Astrocyte (in vitro differentiated cells and primary cell): ENCODE data around the gene MIOX. TPM values are rescaled to one million over a fixed set of nuclear protein-coding genes. Genes with fewer than 3 reads are reported as not detected.
A peak's percentile ranks its signal among the peaks of the same experiment; 100 is the strongest.

Source experiments
- DNase-seq: peaks from one replicate; pipeline ENCODE4 v3.0.0-alpha.2; 2010; ENCODE audit warnings: low read depth
- FAIRE-seq: peaks from 2 replicates; lab custom pipeline; 2011; peaks lifted over from hg19 to GRCh38; lab: Jason Lieb, UNC
- H2AFZ ChIP-seq: 2 replicates; pipeline ENCODE4 v1.6.0; 2012; ENCODE audit warnings: low read depth, low read length, inconsistent platforms
- H3K27ac ChIP-seq: 2 replicates; pipeline ENCODE4 v1.5.1; 2011; ENCODE audit warnings: low read depth, low read length, inconsistent platforms
- H3K27me3 ChIP-seq: 2 replicates; pipeline ENCODE4 v1.6.0; 2011; ENCODE audit warnings: low read length, inconsistent platforms; ENCODE audit not compliant: insufficient read depth
- H3K36me3 ChIP-seq: 2 replicates; pipeline ENCODE4 v1.5.1; 2011; ENCODE audit warnings: low read length, inconsistent platforms; ENCODE audit not compliant: insufficient read depth
- H3K4me1 ChIP-seq: 2 replicates; pipeline ENCODE4 v1.5.1; 2011; ENCODE audit warnings: low read length, inconsistent platforms; ENCODE audit not compliant: insufficient read depth
- H3K4me2 ChIP-seq: 2 replicates; pipeline ENCODE4 v1.6.0; 2012; ENCODE audit warnings: low read length, inconsistent platforms
- H3K4me3 ChIP-seq: 2 replicates; pipeline ENCODE4 v1.5.1; 2011; ENCODE audit warnings: low read depth, mild to moderate bottlenecking, low read length, inconsistent platforms; ENCODE audit not compliant: insufficient read depth
- H3K79me2 ChIP-seq: 2 replicates; pipeline ENCODE4 v1.6.0; 2012; ENCODE audit warnings: mild to moderate bottlenecking, low read length, inconsistent platforms; ENCODE audit not compliant: insufficient read depth
- H3K9ac ChIP-seq: 2 replicates; pipeline ENCODE4 v1.6.0; 2012; ENCODE audit warnings: mild to moderate bottlenecking, low read length, inconsistent platforms
- H3K9me3 ChIP-seq: 2 replicates; pipeline ENCODE4 v1.5.1; 2012; ENCODE audit warnings: low read depth, mild to moderate bottlenecking, low read length, inconsistent platforms; ENCODE audit not compliant: insufficient read depth
- H4K20me1 ChIP-seq: 2 replicates; pipeline ENCODE4 v1.6.0; 2012; ENCODE audit warnings: low read length, inconsistent platforms; ENCODE audit not compliant: insufficient read depth
- H3K27ac Mint-ChIP-seq: one replicate; pipeline ENCODE4 v1.8.0; 2021; ENCODE audit warnings: mild to moderate bottlenecking, mixed read lengths; ENCODE audit not compliant: unreplicated experiment
- H3K27me3 Mint-ChIP-seq: one replicate; pipeline ENCODE4 v1.8.0; 2021; ENCODE audit warnings: low read depth, mixed read lengths; ENCODE audit not compliant: unreplicated experiment
- H3K36me3 Mint-ChIP-seq: one replicate; pipeline ENCODE4 v1.8.0; 2021; ENCODE audit warnings: low read depth, mixed read lengths; ENCODE audit not compliant: unreplicated experiment
- H3K4me1 Mint-ChIP-seq: one replicate; pipeline ENCODE4 v1.8.0; 2021; ENCODE audit warnings: low read depth, mixed read lengths; ENCODE audit not compliant: unreplicated experiment
- H3K4me3 Mint-ChIP-seq: one replicate; pipeline ENCODE4 v1.8.0; 2021; ENCODE audit warnings: mild to moderate bottlenecking, moderate library complexity, mixed read lengths; ENCODE audit not compliant: unreplicated experiment
- H3K9me3 Mint-ChIP-seq: one replicate; pipeline ENCODE4 v1.8.0; 2021; ENCODE audit warnings: mild to moderate bottlenecking, mixed read lengths; ENCODE audit not compliant: unreplicated experiment
- CTCF ChIP-seq: IDR thresholded peaks from 2 replicates; pipeline ENCODE4 v1.5.1; 2011; ENCODE audit warnings: low read depth, mild to moderate bottlenecking, inconsistent platforms, low read length, moderate library complexity; ENCODE audit not compliant: insufficient read depth
- EZH2 ChIP-seq: IDR thresholded peaks from 2 replicates; pipeline ENCODE4 v1.6.1; 2012; ENCODE audit warnings: mild to moderate bottlenecking, low read length, inconsistent platforms; ENCODE audit not compliant: insufficient read depth
- total RNA-seq: library from RNA; stranded (reverse); gene quantifications from 2 replicates; pipeline ENCODE4 v1.2.1, GENCODE V29; 2021

MIOX gene
- total RNA-seq, 1 donor from 2014 or later, result 0.91 TPM

DNA sequence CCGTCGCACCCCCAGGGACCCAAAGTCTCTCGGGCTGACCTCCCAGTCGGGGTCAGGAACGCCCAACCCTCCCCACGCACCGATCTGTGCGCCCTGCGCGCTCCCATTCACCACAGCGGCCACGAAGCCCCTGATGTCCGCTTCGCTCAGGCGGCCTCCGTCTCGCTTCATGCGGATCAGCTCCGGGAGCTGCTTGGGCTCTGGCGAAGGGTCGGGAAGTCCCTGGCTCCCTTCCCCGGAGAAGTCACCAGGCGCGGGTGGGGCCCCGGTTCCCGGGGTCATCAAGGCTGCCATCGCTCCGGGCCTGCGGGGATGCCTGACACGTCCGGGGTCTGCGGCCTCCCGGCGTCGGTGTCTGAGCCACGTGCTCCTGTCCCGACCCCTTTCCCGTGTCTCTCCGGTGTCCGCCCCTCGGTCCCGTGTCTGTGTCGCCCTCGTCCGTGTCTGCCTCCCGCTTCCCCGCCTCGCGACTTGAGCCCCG lies 42.8 kb downstream of the MIOX start:
- Mint-ChIP-seq H3K4me3 (no peak overlapping the region), H3K9me3 (peaks cover 7% of the 10 kb centered on the region), H3K4me1 (peaks cover 3% of the 10 kb centered on the region), H3K36me3 (peaks cover 4% of the 10 kb centered on the region), H3K27ac (no peak overlapping the region), H3K27me3 (peaks cover 9% of the 10 kb centered on the region)
- Histone ChIP-seq H3K79me2 (peaks cover 15% of the 10 kb centered on the region), H3K4me1 (peaks cover 24% of the 10 kb centered on the region), H3K36me3 (no peaks in the 10 kb centered on the region), H2AFZ (no peak overlapping the region), H4K20me1 (peaks cover 20% of the 10 kb centered on the region), H3K9me3 (no peaks in the 10 kb centered on the region), H3K27ac (no peak overlapping the region), H3K9ac (no peak overlapping the region), H3K4me3 (no peak overlapping the region), H3K27me3 (peaks cover 30% of the 10 kb centered on the region), H3K4me2 (peak overlapping the region; percentile 70)
- DNase-seq (no peak), FAIRE-seq (no peak)
- no peak for TF ChIP-seq CTCF
- peak; percentile 91 for TF ChIP-seq EZH2

DNA sequence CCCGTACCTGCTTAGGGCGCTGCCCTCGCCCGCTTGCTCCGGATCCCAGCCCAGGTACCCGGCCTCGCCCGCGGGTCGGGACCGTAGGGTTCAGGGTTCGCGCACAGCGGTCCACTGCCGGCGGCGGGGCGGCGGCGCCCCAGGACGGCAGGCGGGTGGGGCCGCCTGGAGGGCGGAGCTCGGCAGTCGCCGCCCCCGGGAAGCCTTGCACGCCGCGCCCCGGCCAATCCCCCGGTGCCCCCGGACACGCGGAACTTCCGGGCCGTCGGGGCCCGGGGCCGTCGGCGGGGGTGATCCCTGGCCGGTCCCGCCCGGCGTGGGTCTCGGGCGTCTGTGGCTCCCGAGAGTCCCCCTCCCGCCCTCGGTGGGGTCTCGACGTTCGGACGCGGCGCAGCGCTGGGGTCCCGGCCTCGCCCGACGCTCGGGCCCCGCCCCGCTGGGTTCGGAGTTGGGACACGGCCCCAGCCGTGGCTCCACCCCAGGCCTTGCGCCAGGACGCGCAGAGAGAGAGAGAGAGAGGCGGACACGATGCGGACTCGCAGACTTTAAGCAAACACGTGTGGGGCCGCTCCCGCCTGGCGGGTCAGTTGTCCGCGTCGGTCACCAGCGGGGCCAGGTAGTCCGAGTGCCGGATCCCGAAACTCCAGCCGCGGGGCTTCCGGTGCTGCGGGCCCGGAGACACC lies 43.4 kb downstream of the MIOX start, which contains the start of gene TYMP:
Gene TYMP (minus strand): TSS at position 116 of the 683 bp plus-strand sequence. CDS start 303 bp downstream, outside the sequence.
- Mint-ChIP-seq H3K9me3 (peaks cover 7% of the 10 kb centered on the region), H3K4me3 (no peak within 1 kb of the TSS), H3K27me3 (peaks cover 9% of the 10 kb centered on the region), H3K36me3 (peaks cover 2% of the 10 kb centered on the region), H3K4me1 (no peaks in the 10 kb centered on the region), H3K27ac (peak within 1 kb of the TSS; percentile 26)
- peak; percentile 50 for TF ChIP-seq EZH2
- no peak for TF ChIP-seq CTCF
- Histone ChIP-seq H4K20me1 (peaks cover 17% of the 10 kb centered on the region), H3K9me3 (no peaks in the 10 kb centered on the region), H3K4me1 (peaks cover 18% of the 10 kb centered on the region), H3K79me2 (peaks cover 9% of the 10 kb centered on the region), H3K27ac (no peak within 1 kb of the TSS), H3K27me3 (peaks cover 30% of the 10 kb centered on the region), H3K4me3 (peak within 1 kb of the TSS; percentile 23), H3K4me2 (peak within 1 kb of the TSS; percentile 70), H3K36me3 (no peaks in the 10 kb centered on the region), H3K9ac (no peak within 1 kb of the TSS), H2AFZ (no peak within 1 kb of the TSS)
- peak; percentile 55 for DNase-seq
- FAIRE-seq, result no peak

DNA sequence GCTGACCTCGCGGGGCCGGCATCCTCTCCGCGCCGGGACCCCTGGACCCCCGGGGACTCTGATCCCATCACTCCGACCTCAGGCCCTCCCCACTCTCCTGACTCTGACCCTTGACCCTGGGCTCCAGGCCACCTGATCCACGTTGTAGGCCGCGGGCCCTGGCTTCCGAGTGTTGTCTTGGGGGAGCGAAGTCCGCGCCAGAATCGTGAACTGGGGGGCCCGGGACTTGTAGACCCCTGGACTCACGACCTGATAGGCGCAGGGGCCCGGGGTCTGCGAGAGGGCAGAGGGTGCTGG lies 43.9 kb downstream of the MIOX start:
- Mint-ChIP-seq H3K4me3 (no peak overlapping the region), H3K27ac (no peak overlapping the region), H3K9me3 (peaks cover 7% of the 10 kb centered on the region), H3K36me3 (peaks cover 2% of the 10 kb centered on the region), H3K27me3 (peaks cover 9% of the 10 kb centered on the region), H3K4me1 (no peaks in the 10 kb centered on the region)
- Histone ChIP-seq H3K9ac (no peak overlapping the region), H3K36me3 (no peaks in the 10 kb centered on the region), H3K79me2 (peaks cover 8% of the 10 kb centered on the region), H3K4me2 (peak overlapping the region; percentile 70), H3K4me3 (peak overlapping the region; percentile 23), H3K27ac (no peak overlapping the region), H3K4me1 (peaks cover 18% of the 10 kb centered on the region), H4K20me1 (peaks cover 17% of the 10 kb centered on the region), H3K9me3 (no peaks in the 10 kb centered on the region), H2AFZ (no peak overlapping the region), H3K27me3 (peaks cover 30% of the 10 kb centered on the region)
- DNase-seq (no peak), FAIRE-seq (no peak)
- TF ChIP-seq EZH2 (no peak), CTCF (no peak)
